Peyer's patch (tissue), 4 donors: ENCODE data around the gene ULK3. TPM values are rescaled to one million over a fixed set of nuclear protein-coding genes. Genes with fewer than 3 reads are reported as not detected.

Source experiments
- DNase-seq, 3 donors: peaks; one replicate each; pipeline ENCODE4 v3.0.0-alpha.2; 2017 to 2019
- H3K27ac ChIP-seq, 4 donors: fragments of 200-600 bp; sonication (generic); one replicate each; pipeline ENCODE4 v1.5.1; 2016 to 2019
- H3K27me3 ChIP-seq, 2 donors: fragments of 200-600 bp; sonication (generic); one replicate each; pipeline ENCODE4 v1.5.1; 2019
- H3K36me3 ChIP-seq, 3 donors: fragments of 200-600 bp; sonication (generic); one replicate each; pipeline ENCODE4 v1.5.1; 2016 to 2019
- H3K4me1 ChIP-seq, 4 donors: fragments of 200-600 bp; sonication (generic); one replicate each; pipeline ENCODE4 v1.5.1; 2016 to 2019
- H3K4me3 ChIP-seq, 4 donors: fragments of 200-600 bp; sonication (generic); 1 replicate in 3 of 4; 2 replicates in 1 of 4; pipeline ENCODE4 v1.5.1; 2016 to 2019; ENCODE audit warnings: mild to moderate bottlenecking in 1 of 4
- H3K9me3 ChIP-seq, 4 donors: fragments of 200-600 bp; sonication (generic); one replicate each; pipeline ENCODE4 v1.5.1; 2016 to 2019; ENCODE audit warnings: mild to moderate bottlenecking in 1 of 4
- CTCF ChIP-seq, 6 experiments: fragments of 450-650 bp in 4 of 6; fragments of 200-600 bp in 2 of 6; sonication (generic) in 1 of 6; IDR thresholded peaks; one replicate each; pipeline ENCODE4 v1.5.1; 2017 to 2019; ENCODE audit warnings: antibody characterized with exemption in 6 of 6, mild to moderate bottlenecking in 3 of 6, moderate library complexity in 1 of 6
- POLR2A ChIP-seq, 2 donors: fragments of 450-650 bp; IDR thresholded peaks; one replicate each; pipeline ENCODE4 v1.5.1; 2017; ENCODE audit warnings: antibody characterized with exemption in 2 of 2, mild to moderate bottlenecking in 2 of 2, moderate library complexity in 2 of 2
- total RNA-seq, 4 donors: library from RNA; depleted of rRNA; stranded (reverse); fragments of >200 nt; gene quantifications; one replicate each; pipeline ENCODE4 v1.1.0, GENCODE V29; 2016

The ULK3 gene
- total RNA-seq, 4 donors from 2014 or later, result 194 to 508 (median 288) TPM

DNA sequence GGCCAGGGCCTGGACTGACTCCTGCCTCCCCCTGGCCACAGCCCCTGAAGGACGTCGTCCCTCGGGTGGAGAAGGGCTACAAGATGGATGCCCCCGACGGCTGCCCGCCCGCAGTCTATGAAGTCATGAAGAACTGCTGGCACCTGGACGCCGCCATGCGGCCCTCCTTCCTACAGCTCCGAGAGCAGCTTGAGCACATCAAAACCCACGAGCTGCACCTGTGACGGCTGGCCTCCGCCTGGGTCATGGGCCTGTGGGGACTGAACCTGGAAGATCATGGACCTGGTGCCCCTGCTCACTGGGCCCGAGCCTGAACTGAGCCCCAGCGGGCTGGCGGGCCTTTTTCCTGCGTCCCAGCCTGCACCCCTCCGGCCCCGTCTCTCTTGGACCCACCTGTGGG is 40.7 kb downstream of the ULK3 start:
- no peak for TF ChIP-seq CTCF (IDR thresholded peaks at IDR 0.05)
- TF ChIP-seq POLR2A (IDR thresholded peaks at IDR 0.05), result no peak
- H3K9me3 ChIP-seq, result no peaks in the 10 kb centered on the region

GRCh38 chr15:74801311-74801997 is 41.5 kb downstream of the ULK3 start:
- Histone ChIP-seq H3K4me3 (no peak overlapping the region), H3K9me3 (no peaks in the 10 kb centered on the region), H3K36me3 (peaks cover 0 to 50% (median 0%) of the 10 kb centered on the region in 3 donors), H3K27ac (peak overlapping the region in 2 of 4 donors; percentile 76 to 97), H3K4me1 (peaks cover 4 to 36% (median 32%) of the 10 kb centered on the region in 4 donors), H3K27me3 (no peaks in the 10 kb centered on the region)
- DNase-seq, result no peak
- TF ChIP-seq CTCF (IDR thresholded peaks at IDR 0.05) (no peak), POLR2A (IDR thresholded peaks at IDR 0.05) (no peak)

More for the DNA sequence above, 40.7 kb downstream of the ULK3 start:
- Histone ChIP-seq H3K27me3 (no peaks in the 10 kb centered on the region), H3K4me1 (peaks cover 4 to 38% (median 33%) of the 10 kb centered on the region in 4 donors), H3K4me3 (no peak overlapping the region), H3K36me3 (peaks cover 0 to 50% (median 0%) of the 10 kb centered on the region in 3 donors), H3K27ac (no peak overlapping the region)
- no peak for DNase-seq

- H3K27ac ChIP-seq, result peak overlapping the region; percentile 49 to 97 (median 74)
Measured at GRCh38 chr15:74800559-74801094, 42.3 kb downstream of the ULK3 start.

GRCh38 chr15:74799856-74800558 is 42.9 kb downstream of the ULK3 start:
- Histone ChIP-seq H3K9me3 (no peaks in the 10 kb centered on the region), H3K4me3 (no peak overlapping the region), H3K4me1 (peaks cover 4 to 40% (median 35%) of the 10 kb centered on the region in 4 donors), H3K36me3 (peaks cover 0 to 50% (median 0%) of the 10 kb centered on the region in 3 donors), H3K27ac (peak overlapping the region; percentile 55 to 97 (median 74)), H3K27me3 (no peaks in the 10 kb centered on the region)
- DNase-seq, result peak; percentile 86 to 95 (median 94)
- TF ChIP-seq CTCF (IDR thresholded peaks at IDR 0.05) (peak; percentile 98 to 100 (median 99)), POLR2A (IDR thresholded peaks at IDR 0.05) (no peak)

More at GRCh38 chr15:74800559-74801094, 42.3 kb downstream of the ULK3 start:
- peak in 2 of 3 donors; percentile 72 to 82 for DNase-seq
- Histone ChIP-seq H3K9me3 (no peaks in the 10 kb centered on the region), H3K36me3 (peaks cover 0 to 50% (median 0%) of the 10 kb centered on the region in 3 donors), H3K4me1 (peaks cover 4 to 36% (median 32%) of the 10 kb centered on the region in 4 donors), H3K27me3 (no peaks in the 10 kb centered on the region), H3K4me3 (no peak overlapping the region)
- TF ChIP-seq CTCF (IDR thresholded peaks at IDR 0.05), result no peak
- no peak for TF ChIP-seq POLR2A (IDR thresholded peaks at IDR 0.05)

GRCh38 chr15:74799255-74799855 is 43.6 kb downstream of the ULK3 start:
- TF ChIP-seq POLR2A (IDR thresholded peaks at IDR 0.05), result no peak
- no peak for TF ChIP-seq CTCF (IDR thresholded peaks at IDR 0.05)
- Histone ChIP-seq H3K36me3 (peaks cover 0 to 50% (median 0%) of the 10 kb centered on the region in 3 donors), H3K27me3 (no peaks in the 10 kb centered on the region), H3K27ac (peak overlapping the region; percentile 55 to 97 (median 74)), H3K9me3 (no peaks in the 10 kb centered on the region), H3K4me1 (peaks cover 4 to 46% (median 38%) of the 10 kb centered on the region in 4 donors), H3K4me3 (no peak overlapping the region)
- DNase-seq, result peak in 1 of 3 donors; percentile 60
